OCI-LY1 (cell line): Measurements from ENCODE around the gene PRPF31.

Source experiments
- EZH2 ChIP-seq: fragments of 200-600 bp; sonication (generic), shearing (Covaris generic); IDR thresholded peaks from 2 replicates; pipeline ENCODE4 v1.8.0; 2017; ENCODE audit warnings: borderline replicate concordance, mixed run types, mild to moderate bottlenecking, antibody characterized with exemption, low read length, moderate library complexity, mixed read lengths
- TF ChIP-seq, protein P1 (sequence below): fragments of 200-600 bp; sonication (generic), shearing (Covaris generic); IDR thresholded peaks from 2 replicates; pipeline ENCODE4 v1.5.1; 2017; ENCODE audit warnings: mild to moderate bottlenecking, antibody characterized with exemption, low read length, moderate library complexity, mixed read lengths

DNA sequence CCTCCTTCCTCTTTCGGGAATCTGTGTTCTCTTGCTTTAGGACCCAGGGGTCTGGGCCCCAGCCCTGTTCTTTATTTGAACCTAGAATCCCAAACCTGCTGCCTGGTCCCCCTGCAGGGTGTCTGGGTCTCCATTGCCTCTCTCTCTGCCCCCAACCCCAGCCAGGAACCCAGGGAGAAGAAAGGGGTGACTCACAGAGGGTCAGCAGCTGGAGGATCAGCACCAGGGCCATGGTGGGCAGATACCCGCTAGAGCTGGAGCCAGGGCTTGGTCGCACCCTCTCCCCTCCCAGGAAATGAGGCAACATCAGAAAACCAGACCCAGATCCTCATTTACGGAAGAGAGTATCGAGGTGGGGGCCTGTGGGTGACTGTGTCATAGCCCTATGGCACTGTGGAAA is 15.0 kb upstream of the PRPF31 start, which contains the start of gene OSCAR:
- TF ChIP-seq EZH2: no peak
- TF ChIP-seq, protein P1, sequence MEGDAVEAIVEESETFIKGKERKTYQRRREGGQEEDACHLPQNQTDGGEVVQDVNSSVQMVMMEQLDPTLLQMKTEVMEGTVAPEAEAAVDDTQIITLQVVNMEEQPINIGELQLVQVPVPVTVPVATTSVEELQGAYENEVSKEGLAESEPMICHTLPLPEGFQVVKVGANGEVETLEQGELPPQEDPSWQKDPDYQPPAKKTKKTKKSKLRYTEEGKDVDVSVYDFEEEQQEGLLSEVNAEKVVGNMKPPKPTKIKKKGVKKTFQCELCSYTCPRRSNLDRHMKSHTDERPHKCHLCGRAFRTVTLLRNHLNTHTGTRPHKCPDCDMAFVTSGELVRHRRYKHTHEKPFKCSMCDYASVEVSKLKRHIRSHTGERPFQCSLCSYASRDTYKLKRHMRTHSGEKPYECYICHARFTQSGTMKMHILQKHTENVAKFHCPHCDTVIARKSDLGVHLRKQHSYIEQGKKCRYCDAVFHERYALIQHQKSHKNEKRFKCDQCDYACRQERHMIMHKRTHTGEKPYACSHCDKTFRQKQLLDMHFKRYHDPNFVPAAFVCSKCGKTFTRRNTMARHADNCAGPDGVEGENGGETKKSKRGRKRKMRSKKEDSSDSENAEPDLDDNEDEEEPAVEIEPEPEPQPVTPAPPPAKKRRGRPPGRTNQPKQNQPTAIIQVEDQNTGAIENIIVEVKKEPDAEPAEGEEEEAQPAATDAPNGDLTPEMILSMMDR: no peak
